ENCODE results near the gene CEP19.

Gene CEP19

GRCh38 chr3:196707566-196707965 lies 4.5 kb downstream of the CEP19 start:
- no peak for DNase-seq

- no peak for DNase-seq
Observed at GRCh38 chr3:196706731-196707130, 5.3 kb downstream of the CEP19 start.

- no peak for DNase-seq
Observed at GRCh38 chr3:196706327-196706726, 5.7 kb downstream of the CEP19 start.

DNA sequence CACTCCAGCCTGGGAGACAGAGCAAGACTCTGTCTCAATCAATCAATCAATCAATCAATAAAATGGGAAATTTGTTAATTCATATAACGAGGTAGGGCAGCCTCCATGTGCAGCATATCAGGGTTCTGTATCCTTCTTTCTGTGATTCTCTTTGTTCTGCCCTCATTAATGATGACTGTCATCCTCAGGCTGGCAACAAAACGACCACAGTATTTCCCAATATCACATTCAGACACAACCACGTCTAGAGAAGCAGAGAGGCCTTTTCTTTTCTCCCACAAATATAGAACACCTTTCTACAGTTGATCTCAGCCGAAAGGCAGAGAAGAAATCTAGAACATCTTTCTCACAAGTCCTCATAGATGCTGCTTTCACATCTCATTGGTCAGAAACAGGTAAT lies 11.2 kb downstream of the CEP19 start:
- DNase-seq = no peak

DNA sequence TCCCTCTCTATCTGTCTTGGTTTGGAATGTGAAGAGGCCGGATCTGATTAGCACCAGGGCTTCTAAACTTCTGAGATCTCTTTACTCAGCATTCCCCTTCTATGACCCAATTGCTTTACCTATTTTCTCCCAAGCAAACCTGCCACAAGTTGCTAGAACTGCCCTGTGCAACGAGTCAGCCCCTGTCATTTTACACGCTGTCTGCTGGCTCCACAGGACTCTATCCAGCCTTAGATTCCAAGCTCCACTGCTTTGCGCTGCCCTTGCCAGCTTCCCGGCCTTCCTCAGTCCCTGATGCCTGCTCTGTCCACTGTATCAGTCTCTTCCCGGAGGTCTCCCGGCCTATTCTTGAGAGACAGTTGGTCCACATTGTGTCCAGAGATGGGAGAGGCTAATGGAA lies 12.3 kb downstream of the CEP19 start:
- no peak for DNase-seq

GRCh38 chr3:196697270-196697669 lies 14.8 kb downstream of the CEP19 start:
- no peak for DNase-seq

DNA sequence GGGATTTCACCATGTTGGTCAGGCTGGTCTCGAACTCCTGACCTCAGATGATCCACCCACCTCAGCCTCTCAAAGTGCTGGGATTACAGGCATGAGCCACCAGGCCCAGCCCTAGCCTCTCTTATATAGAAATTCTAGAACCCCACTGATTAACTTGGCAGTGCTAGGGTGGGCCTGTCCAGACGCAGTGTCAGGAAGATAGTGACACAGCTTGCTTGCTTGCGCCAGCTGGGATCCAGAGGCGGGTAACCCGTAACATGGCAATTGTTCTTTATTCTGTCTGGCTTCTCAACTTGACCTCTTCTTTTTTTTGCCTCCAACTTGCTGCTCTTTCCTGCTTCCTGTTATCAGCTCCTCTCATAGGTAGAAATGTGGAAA lies 16.2 kb downstream of the CEP19 start:
- no peak for DNase-seq

DNA sequence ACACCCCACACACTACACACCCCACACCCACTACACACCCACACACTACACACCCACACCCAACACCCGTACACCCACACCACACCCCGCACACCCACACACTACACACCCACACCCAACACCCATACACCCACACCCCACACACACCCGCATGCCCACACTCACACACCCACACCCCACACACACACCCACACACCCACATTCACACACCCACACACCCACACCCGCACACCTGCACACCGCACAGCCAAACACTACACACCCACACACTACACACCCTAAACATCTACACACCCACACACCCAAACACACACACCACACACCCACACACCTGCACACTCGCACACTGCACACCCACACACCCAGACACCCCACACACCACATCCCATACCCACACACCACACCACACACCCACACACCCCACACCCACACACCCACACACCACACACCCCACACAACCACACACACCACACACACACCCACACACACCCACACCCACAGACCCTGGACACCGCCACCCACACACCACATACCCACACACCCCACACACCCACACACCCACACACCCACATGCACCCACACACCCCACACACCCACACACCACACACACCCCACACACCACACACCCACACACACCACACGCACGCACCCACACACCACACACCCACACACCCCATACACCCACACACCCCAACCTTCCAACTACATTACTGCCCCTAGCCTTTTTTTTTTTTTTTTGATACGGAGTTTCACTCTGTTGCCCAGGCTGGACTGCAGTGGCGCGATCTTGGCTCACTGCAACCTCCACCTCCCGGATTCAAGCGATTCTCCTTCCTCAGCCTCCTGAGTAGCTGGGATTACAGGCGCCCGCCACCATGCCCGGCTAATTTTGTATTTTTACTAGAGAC lies 16.9 kb downstream of the CEP19 start:
- no peak for DNase-seq

GRCh38 chr3:196694202-196694638 lies 17.8 kb downstream of the CEP19 start:
- DNase-seq = no peak

DNA sequence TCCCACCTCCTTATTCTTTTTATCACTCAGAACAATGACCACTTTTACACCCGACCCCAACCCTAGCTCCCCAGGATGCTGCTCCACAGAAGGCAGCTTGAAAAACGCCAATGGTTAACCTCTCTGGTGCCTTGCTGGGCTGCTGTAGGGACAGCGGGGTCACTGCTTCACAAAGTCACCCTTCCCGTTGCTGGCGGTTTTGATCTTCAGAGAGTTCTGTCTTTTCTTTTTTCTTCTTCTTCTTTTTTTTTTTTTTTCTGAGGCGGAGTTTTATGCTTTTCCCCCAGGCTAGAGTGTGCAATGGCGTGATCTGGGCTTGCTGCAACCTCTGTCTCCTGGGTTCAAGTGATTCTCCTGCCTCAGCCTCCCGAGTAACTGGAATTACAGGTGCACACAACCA lies 20.7 kb downstream of the CEP19 start:
- no peak for DNase-seq

GRCh38 chr3:196689941-196690660 lies 21.9 kb downstream of the CEP19 start:
- no peak for DNase-seq

DNA sequence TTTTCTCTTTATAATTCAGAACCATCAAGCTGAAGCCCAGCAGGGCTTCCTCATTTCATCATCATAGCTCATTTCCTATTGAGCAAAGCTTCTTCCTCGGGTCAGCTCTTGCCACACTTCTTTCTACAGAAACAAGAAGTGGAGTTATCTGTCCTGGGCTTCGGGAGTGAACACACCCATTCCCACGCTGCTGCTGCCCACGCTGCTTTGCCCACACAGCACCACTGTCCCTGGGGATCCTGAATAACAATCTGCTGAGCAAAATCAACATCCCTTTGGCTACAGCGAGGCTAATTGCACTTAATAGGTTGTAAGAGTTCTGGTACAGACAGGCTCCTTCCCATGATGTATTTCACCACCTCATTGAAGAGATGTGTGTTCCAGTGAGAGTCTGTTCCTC lies 23.7 kb downstream of the CEP19 start:
- no peak for DNase-seq

DNA sequence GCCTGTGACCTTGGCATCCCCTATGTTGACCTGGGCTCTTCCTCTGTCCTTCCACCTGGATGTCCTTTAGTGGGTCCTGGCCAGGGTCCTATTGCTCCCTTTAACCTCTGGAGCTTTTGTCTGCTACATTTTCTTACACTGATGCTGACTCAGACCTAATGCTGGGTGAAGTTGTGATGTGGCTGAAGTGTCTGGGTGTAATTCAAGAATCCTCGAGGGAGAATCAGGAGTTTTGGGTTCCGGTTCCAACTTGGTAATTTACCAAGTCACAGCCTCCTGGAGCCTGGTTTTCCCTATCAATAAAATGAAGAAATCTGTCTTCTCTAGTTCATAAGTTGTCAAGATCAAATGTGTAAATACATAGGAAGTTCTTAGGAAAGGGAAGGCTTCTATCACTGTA lies 25.6 kb downstream of the CEP19 start:
- no peak for DNase-seq

DNA sequence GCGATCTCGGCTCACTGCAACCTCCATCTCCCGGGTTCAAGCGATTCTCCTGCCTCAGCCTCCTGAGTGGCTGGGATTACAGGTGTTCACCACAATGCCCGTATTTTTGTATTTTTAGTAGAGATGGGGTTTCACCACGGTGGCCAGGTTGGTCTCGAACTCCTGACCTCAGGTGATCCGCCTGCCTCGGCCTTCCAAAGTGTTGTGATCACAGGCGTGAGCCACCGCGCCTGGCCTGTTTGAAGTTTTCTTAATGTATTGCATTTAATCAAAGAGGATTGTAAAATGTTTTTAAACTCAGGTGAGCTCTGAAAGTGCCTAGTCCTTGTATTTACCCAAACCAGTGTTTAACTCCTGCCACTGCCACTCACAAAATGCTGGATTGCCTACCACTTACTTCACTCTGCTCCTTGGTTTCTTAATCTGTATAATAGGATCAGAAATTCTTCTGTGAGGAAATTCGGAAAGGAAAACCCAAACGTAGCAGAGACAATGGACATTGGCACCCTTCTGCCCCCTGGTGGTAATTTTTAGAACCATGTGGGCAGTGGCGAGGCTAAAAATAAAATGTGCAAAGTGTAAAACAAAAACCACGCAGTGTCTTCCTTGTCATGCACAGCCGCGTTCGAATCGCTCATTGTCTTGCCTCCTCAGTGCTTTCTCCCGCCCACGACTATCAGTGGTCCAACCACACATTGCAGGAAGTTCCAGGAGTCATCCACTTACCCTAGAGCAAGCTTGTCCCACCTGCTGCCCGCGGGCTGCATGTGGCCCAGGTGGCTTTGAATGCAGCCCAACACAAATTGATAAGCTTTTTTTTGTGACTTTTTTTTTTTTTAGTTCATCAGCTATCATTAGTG lies 27.3 kb downstream of the CEP19 start:
- peak; percentile 76 for DNase-seq

GRCh38 chr3:196677931-196678330 lies 34.1 kb downstream of the CEP19 start:
- DNase-seq = no peak

GRCh38 chr3:196677353-196677752 lies 34.7 kb downstream of the CEP19 start:
- no peak for DNase-seq

- no peak for DNase-seq
Observed at GRCh38 chr3:196673632-196674031, 38.4 kb downstream of the CEP19 start.

- DNase-seq = no peak
Observed at GRCh38 chr3:196670339-196670738, 41.7 kb downstream of the CEP19 start.

GRCh38 chr3:196667056-196667825 lies 44.8 kb downstream of the CEP19 start:
- no peak for DNase-seq

GRCh38 chr3:196666001-196666867 lies 45.8 kb downstream of the CEP19 start:
- peak; percentile 85 for DNase-seq

All from NCI-H774 (cell line).